DMS114 treated with DMSO at 0.1 percent for 48 hours (cell line): ENCODE measurements around the gene PDE8B.

Source experiments
- DNase-seq: peaks from one replicate; lab custom pipeline; 2025; ENCODE audit not compliant: unreplicated experiment; lab: John Stamatoyannopoulos, UW

Gene PDE8B

GRCh38 chr5:77396017-77396416 is 185.5 kb downstream of the PDE8B start:
- no peak for DNase-seq

GRCh38 chr5:77397686-77398292 is 187.3 kb downstream of the PDE8B start:
- DNase-seq, result no peak

GRCh38 chr5:77398458-77398857 is 188.0 kb downstream of the PDE8B start:
- no peak for DNase-seq

GRCh38 chr5:77398896-77399295 is 188.4 kb downstream of the PDE8B start:
- no peak for DNase-seq

GRCh38 chr5:77400645-77401044 is 190.2 kb downstream of the PDE8B start:
- DNase-seq, result no peak

- DNase-seq, result no peak
Observed at GRCh38 chr5:77402796-77403195, 192.3 kb downstream of the PDE8B start.

- DNase-seq, result no peak
Observed at GRCh38 chr5:77407152-77407551, 196.7 kb downstream of the PDE8B start.

- no peak for DNase-seq
Observed at GRCh38 chr5:77409870-77410621, 199.6 kb downstream of the PDE8B start.

- no peak for DNase-seq
Observed at GRCh38 chr5:77413049-77413448, 202.6 kb downstream of the PDE8B start.

- no peak for DNase-seq
Observed at GRCh38 chr5:77418162-77418561, 207.7 kb downstream of the PDE8B start.

GRCh38 chr5:77418601-77419581 is 208.4 kb downstream of the PDE8B start:
- no peak for DNase-seq

GRCh38 chr5:77419644-77420582 is 209.4 kb downstream of the PDE8B start:
- no peak for DNase-seq

GRCh38 chr5:77420940-77421339 is 210.5 kb downstream of the PDE8B start:
- no peak for DNase-seq

GRCh38 chr5:77423022-77423750 is 212.7 kb downstream of the PDE8B start:
- DNase-seq, result no peak

- DNase-seq, result no peak
Observed at GRCh38 chr5:77424921-77425320, 214.4 kb downstream of the PDE8B start.

GRCh38 chr5:77425420-77425819 is 214.9 kb downstream of the PDE8B start:
- no peak for DNase-seq

- no peak for DNase-seq
Observed at GRCh38 chr5:77425998-77426659, 215.6 kb downstream of the PDE8B start.

- DNase-seq, result no peak
Observed at GRCh38 chr5:77426670-77427069, 216.2 kb downstream of the PDE8B start.

GRCh38 chr5:77427998-77428397 is 217.5 kb downstream of the PDE8B start:
- no peak for DNase-seq
